HEK293 (cell line): ENCODE data around the gene MRTFA.
A peak's percentile ranks its signal among the peaks of the same experiment; 100 is the strongest.

Experiments used
- CTCF ChIA-PET: fragments of 350-600 bp; formaldehyde crosslinking; extraction: SDS; loops from one replicate; lab custom pipeline; 2021; ENCODE audit warnings: antibody characterized with exemption; lab: Yijun Ruan, JAX
- POLR2A ChIA-PET: fragments of 300-600 bp; formaldehyde crosslinking; extraction: SDS; loops from one replicate; lab custom pipeline; 2020; ENCODE audit warnings: antibody characterized with exemption, inconsistent platforms; lab: Yijun Ruan, JAX
- H3K27ac ChIP-seq: fragments of 200-500 bp; sonication (Bioruptor generic); 2 replicates; pipeline ENCODE4 v1.5.1; 2014; ENCODE audit warnings: low read depth, low read length, control low read depth, inconsistent platforms; ENCODE audit errors: extremely low read depth
- H3K36me3 ChIP-seq, 2 experiments: fragments of 200-500 bp in 1 of 2; sonication (Bioruptor generic) in 1 of 2; 1 replicate in 1 of 2; 2 replicates in 1 of 2; pipeline ENCODE4 v1.5.1; 2014 to 2017; ENCODE audit warnings: inconsistent platforms in 2 of 2, low read length in 2 of 2; ENCODE audit not compliant: control insufficient read depth in 2 of 2, insufficient read depth in 1 of 2
- H3K4me1 ChIP-seq: fragments of 200-500 bp; sonication (Bioruptor generic); 2 replicates; pipeline ENCODE4 v1.5.1; 2014; ENCODE audit warnings: mild to moderate bottlenecking, low read length, inconsistent platforms; ENCODE audit not compliant: control insufficient read depth, insufficient read depth
- H3K4me3 ChIP-seq: 2 replicates; pipeline ENCODE4 v1.5.1; 2011; ENCODE audit warnings: low read depth, mild to moderate bottlenecking, control low read depth, low read length, moderate library complexity
- H3K9me3 ChIP-seq: fragments of 200-500 bp; sonication (Bioruptor generic); 2 replicates; pipeline ENCODE4 v1.5.1; 2014; ENCODE audit warnings: low read depth, low read length, inconsistent platforms; ENCODE audit not compliant: control insufficient read depth, insufficient read depth
- FEZF1 ChIP-seq: fragments of 450-650 bp; formaldehyde crosslinking; IDR thresholded peaks from 2 replicates; pipeline ENCODE4 v1.5.1; 2016; ENCODE audit warnings: missing biosample characterization, missing genetic modification characterization
- IKZF3 ChIP-seq: fragments of 450-650 bp; IDR thresholded peaks from 2 replicates; pipeline ENCODE4 v1.5.0; 2018; ENCODE audit warnings: missing biosample characterization, mild to moderate bottlenecking, missing genetic modification characterization, moderate library complexity
- MEIS1 ChIP-seq: sonication (generic); formaldehyde crosslinking; IDR thresholded peaks from 2 replicates; pipeline ENCODE4 v1.8.1; 2022; ENCODE audit warnings: missing genetic modification reagents, mild to moderate bottlenecking, borderline replicate concordance
- REPIN1 ChIP-seq: fragments of 450-650 bp; formaldehyde crosslinking; IDR thresholded peaks from 2 replicates; pipeline ENCODE4 v1.5.1; 2017; ENCODE audit warnings: missing biosample characterization, missing genetic modification characterization, low read depth
- SCRT1 ChIP-seq: fragments of 450-650 bp; formaldehyde crosslinking; IDR thresholded peaks from 2 replicates; pipeline ENCODE4 v1.5.1; 2016; ENCODE audit warnings: missing biosample characterization, missing genetic modification characterization, borderline replicate concordance
- ZFP41 ChIP-seq: fragments of 450-650 bp; formaldehyde crosslinking; IDR thresholded peaks from 2 replicates; pipeline ENCODE4 v1.5.1; 2016; ENCODE audit warnings: missing biosample characterization, missing genetic modification characterization, borderline replicate concordance
- ZNF549 ChIP-seq: fragments of 450-650 bp; IDR thresholded peaks from 2 replicates; pipeline ENCODE4 v1.5.1; 2018; ENCODE audit warnings: missing biosample characterization, missing genetic modification characterization, mild to moderate bottlenecking, inconsistent platforms, moderate library complexity
- ZNF558 ChIP-seq: fragments of 450-650 bp; formaldehyde crosslinking; IDR thresholded peaks from 2 replicates; pipeline ENCODE4 v1.5.1; 2016; ENCODE audit warnings: missing biosample characterization, missing genetic modification characterization
- ZNF654 ChIP-seq: fragments of 450-650 bp; formaldehyde crosslinking; IDR thresholded peaks from 2 replicates; pipeline ENCODE4 v1.5.1; 2016; ENCODE audit warnings: low read depth, missing biosample characterization, missing genetic modification characterization
- ZNF664 ChIP-seq: fragments of 450-650 bp; formaldehyde crosslinking; IDR thresholded peaks from 2 replicates; pipeline ENCODE4 v1.5.1; 2016; ENCODE audit warnings: missing biosample characterization, missing genetic modification characterization
- ZNF747 ChIP-seq: fragments of 450-650 bp; formaldehyde crosslinking; IDR thresholded peaks from 2 replicates; pipeline ENCODE4 v1.5.1; 2016; ENCODE audit warnings: missing biosample characterization, missing genetic modification characterization
- TF ChIP-seq, protein P1 (sequence below): fragments of 450-650 bp; formaldehyde crosslinking; conservative IDR thresholded peaks from 2 replicates; pipeline ENCODE4 v1.5.1; 2016; ENCODE audit warnings: low read depth, missing biosample characterization, missing genetic modification characterization
- TF ChIP-seq, protein P2 (sequence below): fragments of 450-650 bp; formaldehyde crosslinking; IDR thresholded peaks from 2 replicates; pipeline ENCODE4 v1.5.1; 2016; ENCODE audit warnings: missing biosample characterization, missing genetic modification characterization, low read depth
- TF ChIP-seq, protein P3 (sequence below): fragments of 450-650 bp; formaldehyde crosslinking; IDR thresholded peaks from 2 replicates; pipeline ENCODE4 v1.5.1; 2016; ENCODE audit warnings: missing biosample characterization, missing genetic modification characterization

MRTFA gene

DNA sequence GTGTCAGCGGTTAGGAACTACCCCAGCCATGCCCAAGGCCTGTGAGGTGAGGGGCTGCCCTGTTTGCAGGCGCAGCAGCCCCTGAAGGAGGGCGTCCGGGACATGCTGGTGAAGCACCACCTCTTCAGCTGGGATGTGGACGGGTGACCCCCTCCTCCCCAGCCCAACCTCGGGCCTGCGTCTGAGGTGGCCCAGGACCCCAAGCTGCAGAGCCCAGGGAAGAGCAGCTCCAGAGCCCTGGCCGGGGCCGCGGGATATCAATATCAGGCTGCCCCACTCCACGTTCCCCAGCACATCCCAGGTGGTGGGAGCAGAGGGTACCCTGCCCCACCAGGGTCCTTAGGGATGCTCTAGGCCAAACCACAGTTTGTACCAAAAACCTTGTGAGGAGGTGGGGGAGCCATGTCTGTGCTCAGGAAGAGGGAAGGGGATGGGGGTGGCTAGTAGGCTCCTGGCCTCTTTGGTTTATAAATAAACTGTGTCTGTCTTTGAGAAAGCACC, 226.9 kb downstream of the MRTFA start (continued):
- TF ChIP-seq, protein P1, sequence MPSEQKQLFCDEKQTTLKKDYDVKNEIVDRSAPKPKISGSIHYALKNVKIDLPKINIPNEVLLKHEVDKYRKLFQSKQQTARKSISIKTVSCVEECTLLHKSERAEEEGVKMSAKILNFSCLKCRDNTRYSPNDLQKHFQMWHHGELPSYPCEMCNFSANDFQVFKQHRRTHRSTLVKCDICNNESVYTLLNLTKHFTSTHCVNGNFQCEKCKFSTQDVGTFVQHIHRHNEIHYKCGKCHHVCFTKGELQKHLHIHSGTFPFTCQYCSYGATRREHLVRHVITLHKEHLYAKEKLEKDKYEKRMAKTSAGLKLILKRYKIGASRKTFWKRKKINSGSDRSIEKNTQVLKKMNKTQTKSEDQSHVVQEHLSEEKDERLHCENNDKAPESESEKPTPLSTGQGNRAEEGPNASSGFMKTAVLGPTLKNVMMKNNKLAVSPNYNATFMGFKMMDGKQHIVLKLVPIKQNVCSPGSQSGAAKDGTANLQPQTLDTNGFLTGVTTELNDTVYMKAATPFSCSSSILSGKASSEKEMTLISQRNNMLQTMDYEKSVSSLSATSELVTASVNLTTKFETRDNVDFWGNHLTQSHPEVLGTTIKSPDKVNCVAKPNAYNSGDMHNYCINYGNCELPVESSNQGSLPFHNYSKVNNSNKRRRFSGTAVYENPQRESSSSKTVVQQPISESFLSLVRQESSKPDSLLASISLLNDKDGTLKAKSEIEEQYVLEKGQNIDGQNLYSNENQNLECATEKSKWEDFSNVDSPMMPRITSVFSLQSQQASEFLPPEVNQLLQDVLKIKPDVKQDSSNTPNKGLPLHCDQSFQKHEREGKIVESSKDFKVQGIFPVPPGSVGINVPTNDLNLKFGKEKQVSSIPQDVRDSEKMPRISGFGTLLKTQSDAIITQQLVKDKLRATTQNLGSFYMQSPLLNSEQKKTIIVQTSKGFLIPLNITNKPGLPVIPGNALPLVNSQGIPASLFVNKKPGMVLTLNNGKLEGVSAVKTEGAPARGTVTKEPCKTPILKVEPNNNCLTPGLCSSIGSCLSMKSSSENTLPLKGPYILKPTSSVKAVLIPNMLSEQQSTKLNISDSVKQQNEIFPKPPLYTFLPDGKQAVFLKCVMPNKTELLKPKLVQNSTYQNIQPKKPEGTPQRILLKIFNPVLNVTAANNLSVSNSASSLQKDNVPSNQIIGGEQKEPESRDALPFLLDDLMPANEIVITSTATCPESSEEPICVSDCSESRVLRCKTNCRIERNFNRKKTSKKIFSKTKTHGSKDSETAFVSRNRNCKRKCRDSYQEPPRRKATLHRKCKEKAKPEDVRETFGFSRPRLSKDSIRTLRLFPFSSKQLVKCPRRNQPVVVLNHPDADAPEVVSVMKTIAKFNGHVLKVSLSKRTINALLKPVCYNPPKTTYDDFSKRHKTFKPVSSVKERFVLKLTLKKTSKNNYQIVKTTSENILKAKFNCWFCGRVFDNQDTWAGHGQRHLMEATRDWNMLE (tag by site-specific recombination), result no peak
- TF ChIP-seq ZNF747 (tag by site-specific recombination) (no peak), FEZF1 (tag by site-specific recombination) (no peak)
- TF ChIP-seq, protein P2, sequence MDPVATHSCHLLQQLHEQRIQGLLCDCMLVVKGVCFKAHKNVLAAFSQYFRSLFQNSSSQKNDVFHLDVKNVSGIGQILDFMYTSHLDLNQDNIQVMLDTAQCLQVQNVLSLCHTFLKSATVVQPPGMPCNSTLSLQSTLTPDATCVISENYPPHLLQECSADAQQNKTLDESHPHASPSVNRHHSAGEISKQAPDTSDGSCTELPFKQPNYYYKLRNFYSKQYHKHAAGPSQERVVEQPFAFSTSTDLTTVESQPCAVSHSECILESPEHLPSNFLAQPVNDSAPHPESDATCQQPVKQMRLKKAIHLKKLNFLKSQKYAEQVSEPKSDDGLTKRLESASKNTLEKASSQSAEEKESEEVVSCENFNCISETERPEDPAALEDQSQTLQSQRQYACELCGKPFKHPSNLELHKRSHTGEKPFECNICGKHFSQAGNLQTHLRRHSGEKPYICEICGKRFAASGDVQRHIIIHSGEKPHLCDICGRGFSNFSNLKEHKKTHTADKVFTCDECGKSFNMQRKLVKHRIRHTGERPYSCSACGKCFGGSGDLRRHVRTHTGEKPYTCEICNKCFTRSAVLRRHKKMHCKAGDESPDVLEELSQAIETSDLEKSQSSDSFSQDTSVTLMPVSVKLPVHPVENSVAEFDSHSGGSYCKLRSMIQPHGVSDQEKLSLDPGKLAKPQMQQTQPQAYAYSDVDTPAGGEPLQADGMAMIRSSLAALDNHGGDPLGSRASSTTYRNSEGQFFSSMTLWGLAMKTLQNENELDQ, result no peak
- TF ChIP-seq, protein P3, sequence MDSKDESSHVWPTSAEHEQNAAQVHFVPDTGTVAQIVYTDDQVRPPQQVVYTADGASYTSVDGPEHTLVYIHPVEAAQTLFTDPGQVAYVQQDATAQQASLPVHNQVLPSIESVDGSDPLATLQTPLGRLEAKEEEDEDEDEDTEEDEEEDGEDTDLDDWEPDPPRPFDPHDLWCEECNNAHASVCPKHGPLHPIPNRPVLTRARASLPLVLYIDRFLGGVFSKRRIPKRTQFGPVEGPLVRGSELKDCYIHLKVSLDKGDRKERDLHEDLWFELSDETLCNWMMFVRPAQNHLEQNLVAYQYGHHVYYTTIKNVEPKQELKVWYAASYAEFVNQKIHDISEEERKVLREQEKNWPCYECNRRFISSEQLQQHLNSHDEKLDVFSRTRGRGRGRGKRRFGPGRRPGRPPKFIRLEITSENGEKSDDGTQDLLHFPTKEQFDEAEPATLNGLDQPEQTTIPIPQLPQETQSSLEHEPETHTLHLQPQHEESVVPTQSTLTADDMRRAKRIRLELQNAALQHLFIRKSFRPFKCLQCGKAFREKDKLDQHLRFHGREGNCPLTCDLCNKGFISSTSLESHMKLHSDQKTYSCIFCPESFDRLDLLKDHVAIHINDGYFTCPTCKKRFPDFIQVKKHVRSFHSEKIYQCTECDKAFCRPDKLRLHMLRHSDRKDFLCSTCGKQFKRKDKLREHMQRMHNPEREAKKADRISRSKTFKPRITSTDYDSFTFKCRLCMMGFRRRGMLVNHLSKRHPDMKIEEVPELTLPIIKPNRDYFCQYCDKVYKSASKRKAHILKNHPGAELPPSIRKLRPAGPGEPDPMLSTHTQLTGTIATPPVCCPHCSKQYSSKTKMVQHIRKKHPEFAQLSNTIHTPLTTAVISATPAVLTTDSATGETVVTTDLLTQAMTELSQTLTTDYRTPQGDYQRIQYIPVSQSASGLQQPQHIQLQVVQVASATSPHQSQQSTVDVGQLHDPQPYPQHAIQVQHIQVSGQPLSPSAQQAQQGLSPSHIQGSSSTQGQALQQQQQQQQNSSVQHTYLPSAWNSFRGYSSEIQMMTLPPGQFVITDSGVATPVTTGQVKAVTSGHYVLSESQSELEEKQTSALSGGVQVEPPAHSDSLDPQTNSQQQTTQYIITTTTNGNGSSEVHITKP, result no peak

DNA sequence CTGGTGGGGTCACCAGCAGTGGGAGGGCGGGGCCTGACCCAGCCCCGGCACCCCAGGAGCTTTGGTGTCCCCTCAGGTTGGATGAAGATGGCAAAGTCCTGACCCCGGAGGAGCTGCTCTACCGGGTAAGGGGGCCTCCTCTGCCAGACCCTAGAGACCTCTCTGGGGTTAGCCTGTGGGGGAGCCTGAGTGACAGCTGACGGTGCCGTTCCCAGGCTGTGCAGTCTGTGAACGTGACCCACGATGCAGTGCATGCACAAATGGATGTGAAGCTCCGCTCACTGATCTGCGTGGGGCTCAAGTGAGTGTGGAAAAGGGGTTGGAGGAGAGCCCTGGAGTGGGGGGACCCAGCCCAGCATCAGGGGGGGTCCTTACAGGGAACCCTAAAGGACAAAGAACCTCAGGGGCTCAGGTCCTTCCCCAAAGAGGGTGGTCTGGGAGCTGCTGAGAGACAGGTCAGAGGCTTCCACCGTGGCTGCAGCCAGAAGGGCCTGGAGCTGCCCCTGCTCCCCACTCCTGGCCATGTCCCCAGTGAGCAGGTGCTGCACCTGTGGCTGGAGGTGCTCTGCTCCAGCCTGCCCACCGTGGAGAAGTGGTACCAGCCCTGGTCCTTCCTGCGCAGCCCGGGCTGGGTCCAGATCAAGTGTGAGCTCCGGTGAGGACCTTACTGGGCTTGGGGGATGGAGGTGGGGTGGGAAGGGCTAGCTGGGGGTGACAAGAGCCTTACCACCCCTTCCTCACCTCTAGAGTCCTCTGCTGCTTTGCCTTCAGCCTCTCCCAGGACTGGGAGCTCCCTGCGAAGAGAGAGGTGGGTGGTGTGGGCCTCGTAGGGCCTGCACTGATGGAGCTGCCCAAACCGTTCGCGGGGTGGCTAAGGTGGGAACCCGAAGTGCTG, 227.6 kb downstream of the MRTFA start:
- ChIA-PET CTCF (interaction anchor here (1.4 kb wide), 1 partner anchor 10 kb away, joined by 4 read pairs; no protein-coding TSS in a partner anchor), POLR2A (interaction anchor here (2.3 kb wide), 1 partner anchor 243 kb away, joined by 5 read pairs; no protein-coding TSS in a partner anchor)
- peaks cover 0 to 87% of the 10 kb centered on the region in 2 experiments; a peak in 2 of 3 replicates for H3K36me3 ChIP-seq

DNA sequence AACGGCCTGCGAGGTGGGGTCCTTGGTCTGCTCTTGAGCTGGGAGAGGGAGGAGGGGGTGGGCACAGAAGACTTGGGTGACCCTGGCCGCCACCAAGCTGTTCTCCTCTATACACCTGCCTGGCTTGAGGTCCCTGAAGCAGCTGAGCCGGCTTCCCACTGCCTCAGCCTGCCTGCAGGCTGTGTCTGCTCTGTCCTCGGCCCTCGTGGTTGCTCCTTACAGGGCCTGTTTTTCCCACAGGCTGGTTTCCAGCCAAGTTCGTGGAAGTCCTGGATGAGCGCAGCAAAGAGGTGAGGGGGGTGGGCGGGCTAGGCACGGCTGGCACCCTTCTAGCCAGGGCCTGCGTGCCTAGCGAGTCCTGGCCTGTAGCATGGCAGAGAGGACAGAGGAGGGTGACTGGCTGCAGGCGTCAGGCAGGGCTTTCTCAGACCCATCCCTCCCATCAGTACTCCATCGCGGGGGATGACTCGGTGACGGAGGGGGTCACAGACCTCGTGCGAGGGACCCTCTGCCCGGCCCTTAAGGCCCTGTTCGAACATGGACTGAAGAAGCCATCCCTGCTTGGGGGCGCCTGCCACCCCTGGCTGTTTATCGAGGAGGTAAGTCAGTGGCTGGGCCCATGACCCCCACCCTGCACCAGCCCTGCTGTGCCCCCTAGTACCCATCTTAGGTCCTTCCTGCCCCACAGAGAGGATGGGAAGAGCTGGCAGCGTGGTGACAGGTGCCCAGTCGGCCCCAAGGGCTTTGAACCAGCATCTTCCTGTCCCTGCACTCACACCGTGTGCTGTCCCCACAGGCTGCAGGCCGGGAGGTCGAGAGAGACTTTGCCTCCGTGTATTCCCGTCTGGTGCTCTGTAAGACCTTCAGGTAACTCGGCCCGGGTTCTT, 228.4 kb downstream of the MRTFA start:
- H3K4me1 ChIP-seq, result no peaks in the 10 kb centered on the region
- ChIA-PET CTCF (interaction anchor here (0.7 to 1.0 kb wide), 3 partner anchors 9 to 28 kb away, joined by 3 to 4 read pairs (median 3); no protein-coding TSS in a partner anchor), POLR2A (interaction anchor here (0.5 kb wide), 1 partner anchor 102 kb away, joined by 4 read pairs; no protein-coding TSS in a partner anchor)
- peaks cover 6 to 96% of the 10 kb centered on the region in 2 experiments; a peak in 2 of 3 replicates for H3K36me3 ChIP-seq
- H3K4me3 ChIP-seq, result no peak overlapping the region
- no peaks in the 10 kb centered on the region for H3K9me3 ChIP-seq
- no peak overlapping the region for H3K27ac ChIP-seq
- TF ChIP-seq ZFP41 (tag by site-specific recombination), result no peak
- no peak for TF ChIP-seq REPIN1
- no peak for TF ChIP-seq ZNF654
- TF ChIP-seq, protein P3, result no peak
- TF ChIP-seq ZNF664 (tag by site-specific recombination), result no peak
- TF ChIP-seq MEIS1 (CRISPR knock-in tag), result no peak
- no peak for TF ChIP-seq IKZF3 (tag by site-specific recombination)
- TF ChIP-seq ZNF558 (tag by site-specific recombination), result no peak

More for the DNA sequence above, 227.6 kb downstream of the MRTFA start:
- Histone ChIP-seq H3K4me3 (no peak overlapping the region), H3K9me3 (no peaks in the 10 kb centered on the region), H3K4me1 (no peaks in the 10 kb centered on the region), H3K27ac (no peak overlapping the region)
- no peak for TF ChIP-seq ZNF549 (tag by site-specific recombination)
- TF ChIP-seq SCRT1 (tag by site-specific recombination), result peak; percentile 87
